ENCODE measurements around the gene PDZD4.
"Not testable (repeated sequence)": the region's sequence is repeated elsewhere in the genome, so short reads cannot be mapped to it uniquely, and the experiment has no call there.

The PDZD4 gene

DNA sequence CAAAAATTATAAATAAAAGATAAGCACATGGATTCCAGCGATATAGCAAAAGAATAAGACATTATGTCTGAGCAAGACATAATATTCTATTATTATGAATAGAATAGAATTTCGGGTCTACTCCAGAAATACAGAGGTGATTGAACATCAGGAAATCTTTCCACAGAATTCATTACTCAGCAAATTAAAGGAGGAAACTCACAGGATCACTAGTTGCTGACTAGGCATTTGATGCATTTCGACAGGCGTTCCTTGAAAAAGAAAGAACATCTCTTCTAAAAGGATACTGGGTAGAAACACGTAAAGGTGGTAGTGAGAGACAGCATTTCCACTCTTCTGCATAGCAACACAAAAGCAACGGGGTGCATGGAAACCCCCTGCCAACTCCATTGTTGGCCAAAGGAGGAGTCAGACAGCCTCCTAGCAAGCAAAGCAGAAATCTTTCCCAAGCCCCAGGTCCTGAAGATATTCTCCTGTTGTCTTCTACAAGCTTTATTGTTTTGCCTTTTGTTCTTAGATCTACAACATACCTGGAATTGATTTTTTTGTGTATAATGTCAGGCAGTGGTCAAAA, 14.3 kb upstream of the PDZD4 start:
- DNase-seq (ENCODE audit: low read depth in 2 of 2): no peak

DNA sequence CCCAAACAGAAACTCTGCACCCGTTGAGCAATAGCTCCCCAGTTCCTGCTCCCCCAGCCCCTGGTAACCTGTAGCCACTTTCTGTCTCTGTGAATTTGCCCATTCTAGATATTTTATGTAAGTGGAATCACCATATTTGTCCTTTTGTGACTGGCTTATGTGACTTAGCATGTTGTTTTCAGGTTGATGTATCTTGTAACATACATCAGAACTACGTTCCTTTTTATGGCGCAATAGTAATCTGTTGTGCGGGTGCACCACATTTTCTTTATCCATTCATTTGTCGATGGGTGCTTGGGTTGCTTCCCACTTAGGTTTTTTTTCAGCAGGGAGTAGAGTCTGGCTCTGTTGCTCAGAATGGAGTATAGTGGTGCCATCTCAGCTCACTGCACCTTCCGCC, 6.6 kb upstream of the PDZD4 start:
- no peak for DNase-seq (ENCODE audit: low read depth in 2 of 2)

- no peak for DNase-seq (ENCODE audit: low read depth in 2 of 2)
Measured at GRCh38 chrX:153832728-153833127, 2.4 kb upstream of the PDZD4 start.

- DNase-seq (ENCODE audit: low read depth in 2 of 2): no peak
Measured at GRCh38 chrX:153831429-153832150, 1.2 kb upstream of the PDZD4 start.

DNA sequence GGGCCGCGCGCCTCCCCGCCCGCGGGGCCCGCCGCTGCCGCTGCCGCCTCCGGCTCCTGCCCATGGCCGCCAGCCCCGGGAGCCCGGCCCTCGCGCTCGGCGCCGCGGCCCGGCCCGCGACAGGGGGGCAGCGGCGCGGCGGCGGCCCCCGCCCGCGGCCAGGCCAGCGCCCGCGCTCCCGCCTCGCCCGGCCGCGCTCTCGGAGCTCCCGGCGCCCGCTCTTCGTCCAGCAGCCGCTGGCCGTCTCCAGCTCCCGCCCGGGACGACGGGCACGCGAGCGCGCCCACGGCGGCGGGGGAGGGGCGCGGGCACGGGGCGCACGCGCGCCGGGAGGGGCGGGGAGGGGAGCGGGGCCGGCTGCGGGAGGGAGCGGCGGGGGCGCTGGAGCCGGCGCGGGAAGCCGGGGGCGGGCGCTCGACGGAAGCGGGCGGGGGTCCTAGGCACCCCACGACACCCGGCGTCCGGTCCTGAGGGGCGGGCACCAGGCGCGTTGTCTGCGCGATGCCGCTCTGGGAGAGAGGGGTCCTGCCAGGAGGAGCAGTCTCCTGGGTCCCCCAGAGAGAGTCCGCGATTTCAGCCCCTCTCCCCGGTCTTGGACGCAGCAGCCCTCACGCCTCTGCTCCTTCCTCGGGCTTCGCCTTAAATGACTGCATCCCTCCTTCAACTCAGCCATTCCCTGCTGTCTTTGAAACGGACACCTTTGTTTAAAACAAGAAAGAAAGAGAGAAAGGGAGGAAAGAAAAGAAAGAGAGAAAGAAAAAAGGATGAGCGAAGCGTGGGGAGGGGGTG, 490 bp upstream of the PDZD4 start:
- DNase-seq (ENCODE audit: low read depth in 2 of 2): no peak

GRCh38 chrX:153829549-153829798, 870 bp downstream of the PDZD4 start:
- DNase-seq (ENCODE audit: low read depth in 2 of 2): no peak

- no peak for DNase-seq (ENCODE audit: low read depth in 2 of 2)
Measured at GRCh38 chrX:153828723-153829548, 1.4 kb downstream of the PDZD4 start.

DNA sequence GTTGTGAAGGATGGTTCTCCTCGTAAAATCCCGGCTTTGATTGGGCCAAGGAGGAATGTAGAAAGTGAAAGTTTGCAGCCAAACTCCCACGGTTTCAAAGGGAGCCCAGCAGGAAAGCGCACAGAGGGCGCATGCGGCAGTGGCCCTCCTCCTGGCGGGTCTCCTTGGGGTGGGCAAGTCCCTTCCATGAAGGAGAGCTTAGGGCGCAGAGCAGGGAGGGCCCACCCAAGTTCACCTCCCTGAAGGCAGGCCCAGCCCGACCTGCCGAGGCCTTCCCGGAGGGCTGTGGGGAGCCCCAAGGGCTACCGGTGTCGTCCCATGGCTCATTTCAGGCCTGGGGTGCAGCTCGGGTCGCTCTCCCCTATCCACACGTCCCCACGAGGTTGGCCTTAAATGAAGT, 2.0 kb downstream of the PDZD4 start:
- no peak for DNase-seq (ENCODE audit: low read depth in 2 of 2)

DNA sequence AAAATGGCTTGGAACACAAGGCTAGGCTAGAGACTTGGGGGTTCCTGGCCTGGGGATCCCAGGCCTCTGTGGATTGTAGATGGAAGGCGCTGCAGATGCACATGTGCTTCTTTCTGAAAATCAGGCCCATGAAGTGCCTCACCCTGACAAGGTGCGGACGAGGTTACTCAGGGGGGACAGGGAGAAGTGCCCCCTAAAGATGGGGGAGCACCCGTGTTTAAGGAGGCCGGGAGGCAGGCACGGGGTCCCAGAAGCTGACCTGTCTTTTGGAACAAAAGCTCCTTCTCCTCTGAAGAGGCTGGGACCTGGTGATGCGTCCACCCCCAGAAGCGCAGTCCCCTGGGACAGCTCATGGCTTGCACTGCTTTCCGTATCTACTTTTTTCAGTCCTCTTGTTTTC, 2.4 kb downstream of the PDZD4 start:
- DNase-seq (ENCODE audit: low read depth in 2 of 2): no peak

DNA sequence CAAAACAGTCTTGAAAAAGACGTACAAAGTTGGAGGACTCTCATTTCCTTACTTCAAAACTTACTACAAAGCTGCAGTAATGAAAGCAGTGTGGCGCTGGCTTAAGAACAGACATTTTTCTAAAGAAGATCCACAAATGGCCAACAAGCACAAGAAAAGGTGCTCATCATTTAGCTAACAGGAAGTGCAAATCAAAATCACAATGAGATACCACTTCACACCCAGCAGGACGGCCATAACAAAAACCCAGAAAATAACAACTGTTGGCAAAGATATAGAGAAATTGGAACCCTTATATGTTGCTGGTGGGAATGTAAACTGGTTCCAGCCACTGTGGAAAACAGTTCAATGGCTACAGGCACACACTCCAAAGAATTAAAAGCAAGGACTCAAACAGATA, 3.3 kb downstream of the PDZD4 start:
- no peak for DNase-seq (ENCODE audit: low read depth in 2 of 2)

- no peak for DNase-seq (ENCODE audit: low read depth in 2 of 2)
Measured at GRCh38 chrX:153825042-153825441, 5.3 kb downstream of the PDZD4 start.

- no peak for DNase-seq (ENCODE audit: low read depth in 2 of 2)
Measured at GRCh38 chrX:153824348-153824747, 6.0 kb downstream of the PDZD4 start.

- DNase-seq (ENCODE audit: low read depth in 2 of 2): no peak
Measured at GRCh38 chrX:153821066-153821465, 9.3 kb downstream of the PDZD4 start.

DNA sequence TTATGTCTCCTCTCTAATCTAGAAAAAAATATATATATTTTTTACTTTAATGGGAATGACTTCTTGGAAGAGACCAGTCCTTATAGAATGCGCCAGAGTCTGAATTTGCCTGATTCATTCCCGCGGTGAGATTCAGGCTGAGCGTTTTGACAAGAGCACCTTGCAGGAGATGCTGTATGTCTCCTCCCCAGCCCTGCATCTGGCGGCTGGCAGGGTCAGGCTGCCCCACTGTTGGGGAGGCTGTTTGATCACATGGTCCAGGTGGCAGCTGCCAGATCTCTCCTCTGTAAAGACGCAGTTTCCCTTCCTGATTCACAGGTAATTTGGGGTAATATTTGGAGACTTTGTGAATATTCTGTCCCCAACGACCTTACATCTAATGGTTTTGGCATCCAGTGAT, 9.7 kb downstream of the PDZD4 start:
- no peak for DNase-seq (ENCODE audit: low read depth in 2 of 2)

GRCh38 chrX:153819384-153820040, 10.8 kb downstream of the PDZD4 start:
- DNase-seq (ENCODE audit: low read depth in 2 of 2): no peak

DNA sequence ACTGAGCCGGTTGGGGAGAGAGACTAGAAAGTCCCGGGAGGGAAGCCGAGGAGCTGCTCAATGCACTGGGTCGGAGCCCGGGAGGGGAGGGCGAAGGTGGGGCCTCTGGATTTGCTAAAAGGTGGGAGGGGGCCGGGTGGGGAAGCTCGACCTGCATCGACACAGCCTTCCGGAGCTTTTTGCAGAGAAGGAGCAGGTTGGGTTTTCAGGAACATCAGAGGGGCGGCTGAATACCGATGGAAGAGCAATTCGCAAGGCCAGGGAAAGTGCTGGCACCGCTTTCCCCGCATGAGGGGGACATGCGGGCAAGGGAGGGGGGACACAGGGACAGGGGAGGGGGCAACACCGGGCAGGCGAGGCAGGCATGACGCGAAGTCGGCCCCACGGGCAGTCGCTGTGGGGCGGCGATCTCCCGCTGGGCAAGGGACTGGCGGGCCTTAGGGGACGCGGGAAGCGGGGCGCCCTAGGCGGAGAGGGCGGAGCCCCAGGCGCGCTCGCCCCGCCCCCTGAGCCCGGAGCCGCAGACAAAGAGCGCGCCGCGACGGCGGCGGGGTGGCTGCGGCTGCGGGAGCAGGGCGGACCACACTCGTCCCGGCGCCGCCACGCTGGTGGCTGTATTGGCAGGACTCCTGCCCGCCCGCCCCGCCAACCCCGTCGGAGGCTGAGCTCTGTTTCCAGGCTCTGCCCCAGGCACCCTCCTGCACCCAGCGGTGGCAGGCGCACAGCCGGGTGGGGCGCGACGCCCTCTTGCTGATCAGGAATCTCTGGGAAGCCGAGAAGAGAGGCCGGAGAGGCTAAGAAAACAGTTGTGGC, 11.6 kb downstream of the PDZD4 start:
- peak in 1 of 2 donors; percentile 27 for DNase-seq (ENCODE audit: low read depth in 2 of 2)

DNA sequence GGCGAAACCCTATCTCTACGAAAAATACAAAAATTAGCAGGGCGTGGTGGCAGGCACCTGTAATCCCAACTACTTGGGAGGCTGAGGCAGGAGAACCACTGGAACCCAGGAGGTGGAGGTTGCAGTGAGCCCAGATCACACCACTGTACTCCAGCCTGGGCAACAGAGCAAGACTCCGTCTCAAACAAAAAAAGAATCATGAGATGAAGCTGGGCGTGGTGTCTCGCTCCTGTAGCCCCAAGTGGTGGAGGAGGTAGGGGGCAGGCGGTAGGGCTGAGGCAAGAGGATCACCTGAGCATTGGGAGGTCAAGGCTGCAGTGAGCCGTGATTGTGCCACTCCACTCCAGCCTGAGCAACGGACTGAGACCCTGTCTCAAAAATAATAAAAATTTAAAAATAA, 12.3 kb downstream of the PDZD4 start:
- not testable (repeated sequence) for DNase-seq (ENCODE audit: low read depth in 2 of 2)

- DNase-seq (ENCODE audit: low read depth in 2 of 2): no peak
Measured at GRCh38 chrX:153816831-153817690, 13.3 kb downstream of the PDZD4 start.

GRCh38 chrX:153814591-153815315, 15.6 kb downstream of the PDZD4 start:
- DNase-seq (ENCODE audit: low read depth in 2 of 2): no peak
